ENCODE measurements around the gene VPS37B.
"Not testable (repeated sequence)": the region's sequence is repeated elsewhere in the genome, so short reads cannot be mapped to it uniquely, and the experiment has no call there.

Gene VPS37B

GRCh38 chr12:122880155-122880667 is 15.7 kb downstream of the VPS37B start:
- ChIA-PET CTCF (interaction anchor here (0.8 to 6.4 kb wide), 16 partner anchors 9 to 355 kb away, joined by 3 to 38 read pairs (median 5); partner anchors contain the start of gene VPS37B), POLR2A (interaction anchor here (0.9 to 1.9 kb wide), 2 partner anchors 8 to 11 kb away, joined by 3 to 5 read pairs; no protein-coding TSS in a partner anchor)
- DNase-seq (ENCODE audit: low read depth, low spot score): no peak

GRCh38 chr12:122878780-122879612 is 16.9 kb downstream of the VPS37B start:
- no peak overlapping the region for H3K4me3 ChIP-seq (ENCODE audit: low read depth, low read length)
- POLR2A ChIA-PET: no interaction called here
- no peak for TF ChIP-seq CTCF (IDR thresholded peaks at IDR 0.05; ENCODE audit: insufficient read depth, low read length, missing control alignments)
- DNase-seq (ENCODE audit: low read depth, low spot score): no peak
- CTCF ChIA-PET: interaction anchor here (1.3 to 6.4 kb wide), 9 partner anchors 8 to 77 kb away, joined by 4 to 38 read pairs (median 12); partner anchors contain the start of gene VPS37B

More at GRCh38 chr12:122880155-122880667, 15.7 kb downstream of the VPS37B start:
- H3K4me3 ChIP-seq (ENCODE audit: low read depth, low read length): no peak overlapping the region
- TF ChIP-seq CTCF (IDR thresholded peaks at IDR 0.05; ENCODE audit: insufficient read depth, low read length, missing control alignments): no peak

GRCh38 chr12:122876731-122877130 is 19.2 kb downstream of the VPS37B start:
- CTCF ChIA-PET: interaction anchor here (0.9 to 2.0 kb wide), 3 partner anchors 14 to 69 kb away, joined by 4 to 11 read pairs (median 5); no protein-coding TSS in a partner anchor
- no peak for TF ChIP-seq CTCF (IDR thresholded peaks at IDR 0.05; ENCODE audit: insufficient read depth, low read length, missing control alignments)
- no peak for DNase-seq (ENCODE audit: low read depth, low spot score)
- H3K4me3 ChIP-seq (ENCODE audit: low read depth, low read length): no peak overlapping the region
- POLR2A ChIA-PET: no interaction called here

- DNase-seq (ENCODE audit: low read depth, low spot score); POLR2A ChIA-PET; H3K4me3 ChIP-seq (ENCODE audit: low read depth, low read length): not testable (repeated sequence)
- CTCF ChIA-PET: interaction anchor here (0.9 to 2.0 kb wide), 3 partner anchors 15 to 69 kb away, joined by 4 to 11 read pairs (median 5); no protein-coding TSS in a partner anchor
These were observed 19.6 kb downstream of the VPS37B start for GRCh38 chr12:122876281-122876680.

GRCh38 chr12:122875590-122876220 is 20.2 kb downstream of the VPS37B start:
- DNase-seq (ENCODE audit: low read depth, low spot score): no peak
- H3K4me3 ChIP-seq (ENCODE audit: low read depth, low read length): no peak overlapping the region
- ChIA-PET POLR2A (no interaction called here), CTCF (interaction anchor here (1.4 to 2.0 kb wide), 3 partner anchors 10 to 77 kb away, joined by 3 to 11 read pairs (median 4); no protein-coding TSS in a partner anchor)
- TF ChIP-seq CTCF (IDR thresholded peaks at IDR 0.05; ENCODE audit: insufficient read depth, low read length, missing control alignments): no peak

GRCh38 chr12:122874081-122874480 is 21.8 kb downstream of the VPS37B start:
- TF ChIP-seq CTCF (IDR thresholded peaks at IDR 0.05; ENCODE audit: insufficient read depth, low read length, missing control alignments): no peak
- ChIA-PET CTCF (interaction anchor here (1.4 kb wide), 2 partner anchors 8 to 78 kb away, joined by 3 to 4 read pairs; no protein-coding TSS in a partner anchor), POLR2A (no interaction called here)
- DNase-seq (ENCODE audit: low read depth, low spot score): no peak
- no peak overlapping the region for H3K4me3 ChIP-seq (ENCODE audit: low read depth, low read length)

Measured in AG04449 (cell line).